Transverse colon (tissue), 4 donors: Measurements from ENCODE around the gene CRAMP1. TPM values are rescaled to one million over a fixed set of nuclear protein-coding genes. Genes with fewer than 3 reads are reported as not detected.

Experiments
- DNase-seq: peaks from one replicate; pipeline ENCODE4 v3.0.0-alpha.2; 2019
- H3K27ac ChIP-seq, 4 donors: fragments of 200-600 bp; sonication (generic); 2 replicates each; pipeline ENCODE4 v1.5.1; 2016 to 2018; ENCODE audit warnings: inconsistent platforms in 4 of 4
- H3K27me3 ChIP-seq: fragments of 200-600 bp; sonication (generic); 2 replicates; pipeline ENCODE4 v1.5.1; 2017; ENCODE audit warnings: inconsistent platforms
- H3K36me3 ChIP-seq, 4 donors: fragments of 200-600 bp; sonication (generic); 2 replicates each; pipeline ENCODE4 v1.5.1; 2017 to 2019; ENCODE audit warnings: inconsistent platforms in 4 of 4
- H3K4me1 ChIP-seq, 4 donors: fragments of 200-600 bp; sonication (generic); 2 replicates each; pipeline ENCODE4 v1.5.1; 2017 to 2020; ENCODE audit warnings: inconsistent platforms in 4 of 4
- H3K4me3 ChIP-seq, 4 donors: fragments of 200-600 bp; sonication (generic); 1 replicate in 1 of 4; 2 replicates in 3 of 4; pipeline versions ENCODE4 v1.5.1 to v1.6.1; 2017 to 2019; ENCODE audit warnings: inconsistent platforms in 4 of 4
- H3K9me3 ChIP-seq, 2 donors: fragments of 200-600 bp; sonication (generic); 2 replicates each; pipeline ENCODE4 v1.5.1; 2017 to 2019; ENCODE audit warnings: inconsistent platforms in 2 of 2
- CTCF ChIP-seq, 5 experiments: fragments of 200-600 bp in 3 of 5; fragments of 450-650 bp in 2 of 5; sonication (generic) in 3 of 5; IDR thresholded peaks; 1 replicate in 2 of 5; 2 replicates in 3 of 5; pipeline ENCODE4 v1.5.1; 2016 to 2017; ENCODE audit warnings: antibody characterized with exemption in 5 of 5, inconsistent platforms in 3 of 5, mild to moderate bottlenecking in 2 of 5, moderate library complexity in 1 of 5
- EP300 ChIP-seq: sonication (generic); formaldehyde crosslinking; IDR thresholded peaks from one replicate; pipeline ENCODE4 v1.6.1; 2017; ENCODE audit warnings: antibody characterized with exemption, low read depth
- POLR2A ChIP-seq: fragments of 450-650 bp; IDR thresholded peaks from one replicate; pipeline ENCODE4 v1.6.1; 2016; ENCODE audit warnings: antibody characterized with exemption, mild to moderate bottlenecking, moderate library complexity
- POLR2AphosphoS5 ChIP-seq, 3 donors: sonication (generic); formaldehyde crosslinking; IDR thresholded peaks; one replicate each; pipeline ENCODE4 v1.6.1; 2016; ENCODE audit warnings: antibody characterized with exemption in 3 of 3
- WGBS, 2 donors: methylation state at CpG; one replicate each; pipeline ENCODE4 v1.1.5; 2018; ENCODE audit warnings: low coverage in 1 of 2; 5-methylcytosine and 5-hydroxymethylcytosine counted together
- in situ Hi-C, 4 donors: fragments of 200-750 bp; cut with MboI; loops; one replicate each; pipeline versions ENCODE4 v1.15.0 to v1.15.1; 2017; ENCODE audit warnings: low sequenced_read_pairs in 3 of 4, low pct_ligation_motif_present in 1 of 4, low pct_unique_long_range_greater_than_20kb in 1 of 4
- intact Hi-C: fragments of 100-400 bp; cut with DNase I; formaldehyde crosslinking; loops from one replicate; pipeline ENCODE4 v1.15.1; 2023; ENCODE audit warnings: low total_unique reads
- total RNA-seq, 4 donors: library from RNA; depleted of rRNA; stranded (reverse); fragments of >200 nt; gene quantifications; one replicate each; pipeline ENCODE4 v1.1.0, GENCODE V29; 2016

The CRAMP1 gene
- total RNA-seq, 4 donors from 2014 or later = 10.1 to 52.7 (median 16.2) TPM

GRCh38 chr16:1620391-1620790, 8.2 kb downstream of the CRAMP1 start:
- no peaks in the 10 kb centered on the region for H3K27me3 ChIP-seq
- H3K9me3 ChIP-seq = no peaks in the 10 kb centered on the region
- no peak overlapping the region for H3K4me3 ChIP-seq
- intact Hi-C loops (no loop called here), in situ Hi-C loops (no loop called here)
- TF ChIP-seq POLR2A (no peak), EP300 (no peak), CTCF (IDR thresholded peaks at IDR 0.05) (no peak), POLR2AphosphoS5 (IDR thresholded peaks at IDR 0.05) (no peak)
- H3K4me1 ChIP-seq = peaks cover 2 to 12% (median 4%) of the 10 kb centered on the region in 4 donors
- DNase-seq = no peak
- H3K27ac ChIP-seq = no peak overlapping the region
- H3K36me3 ChIP-seq = peaks cover 0 to 5% (median 0%) of the 10 kb centered on the region in 4 donors
- WGBS, 2 donors = 50 to 86% methylated on average over 4 to 9 of the region's 9 CpGs

- no peak overlapping the region for H3K4me3 ChIP-seq
- no peak overlapping the region for H3K27ac ChIP-seq
- in situ Hi-C loops = no loop called here
- intact Hi-C loops = no loop called here
- H3K27me3 ChIP-seq = no peaks in the 10 kb centered on the region
- H3K4me1 ChIP-seq = no peaks in the 10 kb centered on the region
- WGBS, 2 donors = 81 to 84% methylated on average over 5 to 7 of the region's 7 CpGs
- no peak for DNase-seq
- TF ChIP-seq CTCF (IDR thresholded peaks at IDR 0.05) (no peak), POLR2A (no peak), EP300 (no peak), POLR2AphosphoS5 (IDR thresholded peaks at IDR 0.05) (no peak)
- H3K9me3 ChIP-seq = no peaks in the 10 kb centered on the region
- peaks cover 0 to 10% (median 0%) of the 10 kb centered on the region in 4 donors for H3K36me3 ChIP-seq
Observed at GRCh38 chr16:1621851-1622250, 9.7 kb downstream of the CRAMP1 start.

- H3K9me3 ChIP-seq = no peaks in the 10 kb centered on the region
- intact Hi-C loops (no loop called here), in situ Hi-C loops (no loop called here)
- no peak for TF ChIP-seq EP300
- TF ChIP-seq POLR2A = no peak
- no peak for TF ChIP-seq POLR2AphosphoS5 (IDR thresholded peaks at IDR 0.05)
- TF ChIP-seq CTCF (IDR thresholded peaks at IDR 0.05) = no peak
- no peaks in the 10 kb centered on the region for H3K27me3 ChIP-seq
- DNase-seq = no peak
- H3K36me3 ChIP-seq = peaks cover 0 to 12% (median 0%) of the 10 kb centered on the region in 4 donors
- no peak overlapping the region for H3K27ac ChIP-seq
- 86 to 89% methylated on average over 6 of the region's 6 CpGs for WGBS, 2 donors
- no peak overlapping the region for H3K4me3 ChIP-seq
- no peaks in the 10 kb centered on the region for H3K4me1 ChIP-seq
Observed at GRCh38 chr16:1626327-1626726, 14.2 kb downstream of the CRAMP1 start.

- intact Hi-C loops (no loop called here), in situ Hi-C loops (no loop called here)
- Histone ChIP-seq H3K4me1 (no peaks in the 10 kb centered on the region), H3K4me3 (no peak overlapping the region), H3K27me3 (no peaks in the 10 kb centered on the region), H3K9me3 (no peaks in the 10 kb centered on the region), H3K36me3 (peaks cover 0 to 15% (median 0%) of the 10 kb centered on the region in 4 donors), H3K27ac (no peak overlapping the region)
- no peak for DNase-seq
- 94 to 100% methylated on average over 1 to 9 of the region's 9 CpGs for WGBS, 2 donors
- TF ChIP-seq POLR2AphosphoS5 (IDR thresholded peaks at IDR 0.05) (no peak), CTCF (IDR thresholded peaks at IDR 0.05) (no peak)
Observed at GRCh38 chr16:1626776-1627175, 14.6 kb downstream of the CRAMP1 start.
